OCI-LY7 (cell line): ENCODE results near the gene P3H1.
"Not testable (repeated sequence)": the region's sequence is repeated elsewhere in the genome, so short reads cannot be mapped to it uniquely, and the experiment has no call there.

Experiments used
- CTCF ChIP-seq: fragments of 200-600 bp; sonication (generic); conservative IDR thresholded peaks from 2 replicates; pipeline ENCODE4 v1.5.1; 2014; ENCODE audit warnings: mild to moderate bottlenecking, antibody characterized with exemption, low read length, moderate library complexity, mixed read lengths
- EZH2phosphoT487 ChIP-seq: fragments of 200-600 bp; sonication (generic); IDR thresholded peaks from 2 replicates; pipeline ENCODE4 v1.6.1; 2018; ENCODE audit warnings: low read depth, borderline replicate concordance, mild to moderate bottlenecking, mixed run types, antibody characterized with exemption, low read length, moderate library complexity, mixed read lengths

GRCh38 chr1:42722403-42722802 lies 44.4 kb downstream of the P3H1 start:
- TF ChIP-seq EZH2phosphoT487, CTCF: not testable (repeated sequence)
